BE2C (cell line): ENCODE data around the gene MRPL51. TPM values are rescaled to one million over a fixed set of nuclear protein-coding genes. Genes with fewer than 3 reads are reported as not detected.

Experiments used
- DNase-seq: peaks from one replicate; pipeline ENCODE4 v3.0.0-alpha.2; 2020
- H3K27me3 ChIP-seq: fragments of 250-450 bp; sonication (Bioruptor Pico); 2 replicates; pipeline ENCODE4 v1.5.1; 2020; ENCODE audit warnings: mild to moderate bottlenecking
- H3K36me3 ChIP-seq: fragments of 250-450 bp; sonication (Bioruptor Pico); 2 replicates; pipeline ENCODE4 v1.5.1; 2020; ENCODE audit warnings: mild to moderate bottlenecking
- H3K4me1 ChIP-seq: fragments of 250-450 bp; sonication (Bioruptor Pico); 2 replicates; pipeline ENCODE4 v1.5.1; 2020
- H3K4me3 ChIP-seq: 2 replicates; pipeline ENCODE4 v1.5.1; 2011; ENCODE audit warnings: low read depth, low read length
- H3K9me3 ChIP-seq: fragments of 250-450 bp; sonication (Bioruptor Pico); 2 replicates; pipeline ENCODE4 v1.5.1; 2020
- polyA plus RNA-seq: library from polyadenylated mRNA; unstranded; fragments of >200 nt; gene quantifications from one replicate; pipeline ENCODE4 v1.2.1, GENCODE V29; 2012; ENCODE audit warnings: low read depth, missing spikeins; ENCODE audit not compliant: insufficient read length, insufficient read depth
- TF ChIP-seq, protein P1 (sequence below): IDR thresholded peaks from 2 replicates; pipeline ENCODE4 v1.5.1; 2012; ENCODE audit warnings: mild to moderate bottlenecking, low read depth, low read length

MRPL51 gene
- 231 TPM for polyA plus RNA-seq

DNA sequence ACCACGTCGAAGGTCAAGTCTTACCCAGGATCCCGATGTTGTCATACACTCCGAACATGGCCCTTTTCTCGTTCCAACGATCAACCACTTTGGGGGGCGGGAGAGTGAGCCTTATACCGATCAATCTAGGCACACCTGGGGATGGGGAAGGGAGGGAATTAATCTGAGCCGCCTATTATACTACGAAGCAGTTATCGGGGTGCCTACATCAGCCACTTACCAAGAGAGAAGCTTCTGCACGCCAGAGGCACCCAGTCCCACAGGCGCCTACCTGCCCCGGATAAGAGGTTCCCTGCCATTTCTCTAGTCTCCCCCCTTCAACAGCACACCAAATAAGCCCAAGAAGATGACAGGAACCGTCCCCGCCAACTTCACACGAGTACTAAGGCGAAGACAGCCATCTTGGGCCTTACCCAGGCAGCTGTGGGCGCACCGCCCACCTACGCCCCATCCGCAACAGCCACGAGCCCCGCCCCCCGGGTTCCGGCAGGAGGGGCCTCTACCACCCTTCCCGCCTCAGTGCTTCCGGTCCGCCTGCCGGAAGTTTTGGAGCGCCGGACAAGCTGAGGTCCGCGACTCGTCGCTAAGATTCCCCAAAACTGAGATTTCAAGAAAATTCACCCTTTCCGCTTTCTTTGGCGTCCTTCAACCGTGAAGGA lies at the start of gene MRPL51:
Gene MRPL51 (minus strand): TSS at position 425 of the 659 bp plus-strand sequence. CDS start 126 bp downstream, at position 299.
- Histone ChIP-seq H3K4me1 (peaks cover 2% of the 10 kb centered on the region; the same call in 1 of the 2 replicates), H3K4me3 (peak within 1 kb of the TSS; percentile 93), H3K9me3 (no peaks in the 10 kb centered on the region), H3K27me3 (no peaks in the 10 kb centered on the region), H3K36me3 (peaks cover 34% of the 10 kb centered on the region)
- TF ChIP-seq, protein P1, sequence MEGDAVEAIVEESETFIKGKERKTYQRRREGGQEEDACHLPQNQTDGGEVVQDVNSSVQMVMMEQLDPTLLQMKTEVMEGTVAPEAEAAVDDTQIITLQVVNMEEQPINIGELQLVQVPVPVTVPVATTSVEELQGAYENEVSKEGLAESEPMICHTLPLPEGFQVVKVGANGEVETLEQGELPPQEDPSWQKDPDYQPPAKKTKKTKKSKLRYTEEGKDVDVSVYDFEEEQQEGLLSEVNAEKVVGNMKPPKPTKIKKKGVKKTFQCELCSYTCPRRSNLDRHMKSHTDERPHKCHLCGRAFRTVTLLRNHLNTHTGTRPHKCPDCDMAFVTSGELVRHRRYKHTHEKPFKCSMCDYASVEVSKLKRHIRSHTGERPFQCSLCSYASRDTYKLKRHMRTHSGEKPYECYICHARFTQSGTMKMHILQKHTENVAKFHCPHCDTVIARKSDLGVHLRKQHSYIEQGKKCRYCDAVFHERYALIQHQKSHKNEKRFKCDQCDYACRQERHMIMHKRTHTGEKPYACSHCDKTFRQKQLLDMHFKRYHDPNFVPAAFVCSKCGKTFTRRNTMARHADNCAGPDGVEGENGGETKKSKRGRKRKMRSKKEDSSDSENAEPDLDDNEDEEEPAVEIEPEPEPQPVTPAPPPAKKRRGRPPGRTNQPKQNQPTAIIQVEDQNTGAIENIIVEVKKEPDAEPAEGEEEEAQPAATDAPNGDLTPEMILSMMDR = no peak
- peak; percentile 99 for DNase-seq

DNA sequence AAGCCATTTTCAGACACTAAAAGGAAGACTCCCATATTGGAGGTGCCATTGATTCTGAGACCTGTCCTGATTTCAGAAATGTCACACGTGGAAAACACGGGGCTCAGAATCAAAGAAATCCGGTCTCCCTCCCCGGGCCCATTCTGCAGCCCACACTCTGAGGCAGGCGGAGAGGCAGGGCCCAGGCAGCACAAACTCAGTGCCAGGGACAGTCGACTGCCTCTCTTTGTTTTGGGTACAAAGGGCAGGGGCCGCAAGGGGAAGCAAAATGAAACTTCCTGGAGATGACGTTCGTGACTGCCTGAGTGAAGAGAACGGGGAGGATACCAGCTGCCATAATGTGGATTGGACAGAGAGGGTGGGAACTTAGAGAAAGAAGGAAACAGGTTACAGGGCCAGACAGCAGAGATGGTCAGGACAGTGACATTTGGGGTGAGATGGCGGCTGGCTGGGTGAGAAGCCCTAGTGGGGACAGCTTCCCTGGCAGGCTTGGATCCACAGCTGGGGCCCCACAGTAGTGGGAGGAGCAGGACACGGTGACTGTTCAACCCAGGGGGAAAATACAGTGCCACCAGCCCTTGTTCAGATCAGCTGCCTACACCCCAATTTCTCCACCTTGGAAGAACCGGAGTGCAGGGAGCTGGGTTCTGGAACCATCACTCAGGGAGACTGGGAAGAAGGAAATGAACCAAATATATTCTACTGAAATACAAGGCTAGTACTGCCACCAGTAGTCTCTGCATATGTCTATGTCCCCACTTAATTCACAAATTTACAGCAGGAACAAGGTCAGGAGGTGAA lies 49.3 kb upstream of the MRPL51 start:
- DNase-seq = no peak
- peaks cover 19% of the 10 kb centered on the region for H3K4me1 ChIP-seq

DNA sequence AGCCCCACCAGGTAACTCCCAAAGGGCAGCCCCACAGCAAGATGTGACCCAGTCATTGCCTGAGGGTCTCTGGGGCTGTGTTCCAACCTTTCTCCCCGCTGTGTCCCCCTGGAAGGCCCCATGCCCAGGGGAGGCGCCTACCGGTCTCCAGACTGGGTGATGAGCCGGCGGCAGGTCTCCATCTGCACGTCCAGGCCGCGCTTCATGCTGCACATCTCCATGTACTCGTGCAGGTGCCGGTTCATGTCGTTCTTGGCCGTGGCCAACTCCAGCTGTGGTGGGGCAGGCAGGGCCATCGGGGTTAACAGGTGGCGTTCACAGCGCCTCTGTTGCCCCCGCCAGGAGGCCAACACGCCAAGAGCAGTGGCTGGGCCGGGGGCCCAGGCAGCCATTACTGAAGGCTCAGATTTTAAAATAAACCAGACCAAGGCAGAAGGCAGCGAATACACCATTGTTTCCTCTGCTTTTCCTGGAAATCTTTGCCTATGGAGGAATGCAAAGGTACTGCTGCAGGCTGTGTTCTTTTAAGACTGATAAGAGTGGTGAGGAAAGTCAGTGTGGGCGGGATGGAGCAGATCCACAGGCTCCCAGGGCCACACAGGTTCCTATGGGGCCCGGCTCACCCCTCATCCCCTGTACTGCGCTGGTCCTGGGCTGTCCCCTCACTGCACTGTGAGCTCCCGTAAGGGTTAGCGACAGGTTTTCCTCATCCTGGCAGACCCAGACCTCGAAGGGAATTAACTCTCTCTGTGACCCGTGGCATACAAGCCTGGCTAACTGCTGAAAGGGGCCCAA lies 48.5 kb upstream of the MRPL51 start:
- TF ChIP-seq, protein P1 = no peak
- H3K9me3 ChIP-seq = no peaks in the 10 kb centered on the region
- peaks cover 50% of the 10 kb centered on the region for H3K36me3 ChIP-seq
- no peak overlapping the region for H3K4me3 ChIP-seq
- H3K27me3 ChIP-seq = no peaks in the 10 kb centered on the region
- H3K4me1 ChIP-seq = peaks cover 19% of the 10 kb centered on the region
- DNase-seq = no peak

More for the DNA sequence above, 49.3 kb upstream of the MRPL51 start:
- TF ChIP-seq, protein P1 = no peak
- Histone ChIP-seq H3K36me3 (peaks cover 50% of the 10 kb centered on the region), H3K4me3 (no peak overlapping the region), H3K9me3 (no peaks in the 10 kb centered on the region), H3K27me3 (no peaks in the 10 kb centered on the region)

DNA sequence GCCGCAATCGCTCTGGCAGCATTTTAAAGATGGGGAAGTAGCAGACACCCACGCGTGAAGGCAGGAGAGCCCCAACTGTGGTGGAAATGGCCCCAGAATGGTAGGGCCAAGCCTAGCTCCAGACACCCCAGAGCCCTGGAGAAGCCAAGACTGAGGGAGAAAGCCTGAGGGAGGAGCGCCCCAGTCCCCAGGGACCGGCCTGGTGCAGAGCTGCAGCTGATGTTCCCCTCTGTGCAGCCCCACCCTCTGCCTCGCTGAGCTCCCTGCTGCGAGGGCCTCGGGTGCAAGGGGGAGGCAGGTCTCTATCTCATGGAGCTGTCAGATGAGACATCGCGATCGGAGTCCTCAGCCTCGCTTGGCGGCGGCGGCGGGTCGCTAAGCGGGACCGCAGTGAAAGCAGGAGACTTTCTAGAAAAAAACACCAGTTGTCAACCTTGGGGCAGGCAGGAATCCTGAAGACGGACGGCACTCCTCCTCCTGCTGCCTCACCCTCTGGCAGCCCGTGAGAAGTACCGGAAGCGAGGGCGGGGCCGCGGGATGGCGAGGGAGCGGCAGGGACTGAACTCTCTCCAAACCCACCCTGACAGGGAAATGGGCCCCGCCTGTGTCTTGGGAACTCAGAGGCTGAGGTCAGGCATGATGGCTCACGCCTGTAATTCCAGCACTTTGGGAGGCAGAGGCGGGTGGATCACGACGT lies 47.3 kb upstream of the MRPL51 start:
- H3K4me3 ChIP-seq = peak overlapping the region; percentile 33
- peaks cover 55% of the 10 kb centered on the region for H3K36me3 ChIP-seq
- H3K4me1 ChIP-seq = peaks cover 24% of the 10 kb centered on the region
- TF ChIP-seq, protein P1 = peak; percentile 23
- H3K9me3 ChIP-seq = no peaks in the 10 kb centered on the region
- no peaks in the 10 kb centered on the region for H3K27me3 ChIP-seq
- DNase-seq = peak; percentile 92

DNA sequence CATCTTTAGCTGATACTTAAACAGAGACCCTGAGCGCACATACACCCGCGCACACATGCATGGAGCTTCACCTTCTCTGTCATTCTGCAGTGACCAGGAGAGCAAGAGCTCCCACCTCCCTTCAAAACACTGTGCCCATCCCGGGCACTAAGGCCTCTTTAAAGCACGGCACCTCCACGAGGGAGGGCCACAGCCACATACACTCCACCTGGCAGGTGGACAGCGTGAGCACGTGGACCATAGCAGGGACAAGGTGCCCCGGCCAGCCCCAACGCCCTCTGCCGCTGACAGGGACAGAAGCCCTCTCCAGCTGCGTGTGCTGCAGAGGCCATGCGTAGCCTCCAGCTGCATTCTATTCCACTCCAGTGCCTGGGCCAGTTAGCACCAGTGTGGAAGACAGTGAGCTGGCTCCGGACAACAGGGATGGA lies 46.7 kb upstream of the MRPL51 start:
- Histone ChIP-seq H3K4me3 (no peak overlapping the region; the same call in 1 of the 2 replicates), H3K9me3 (no peaks in the 10 kb centered on the region), H3K4me1 (peaks cover 24% of the 10 kb centered on the region), H3K36me3 (peaks cover 59% of the 10 kb centered on the region), H3K27me3 (no peaks in the 10 kb centered on the region)
- peak; percentile 47 for DNase-seq
- TF ChIP-seq, protein P1 = no peak
